ENCODE measurements around the gene PTPRH.

DNA sequence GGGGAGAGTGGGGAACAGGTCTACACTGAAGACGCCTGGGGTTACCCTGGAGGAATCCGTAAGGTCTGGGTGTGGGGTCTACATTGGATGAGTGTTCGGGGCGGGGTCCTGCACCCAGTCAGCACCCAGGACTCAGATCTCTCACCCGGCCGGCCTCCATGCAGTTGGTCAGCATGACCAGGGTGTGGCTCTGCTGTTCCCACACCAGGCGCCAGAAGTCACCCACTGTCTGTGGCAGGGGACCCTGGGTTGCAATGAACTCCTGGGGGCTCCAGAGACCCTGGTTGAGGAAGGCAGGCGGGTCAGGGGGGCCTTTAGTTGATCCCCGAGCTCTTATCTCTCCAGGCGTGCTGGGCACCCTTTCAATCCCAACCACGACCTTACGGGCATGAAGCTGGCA, 23.2 kb downstream of the PTPRH start:
- TF ChIP-seq POLR2A (IDR thresholded peaks at IDR 0.05; ENCODE audit: low read depth, low read length) (no peak), TAF1 (IDR thresholded peaks at IDR 0.05; ENCODE audit: low read depth, low read length) (no peak), SPI1 (IDR thresholded peaks at IDR 0.05; ENCODE audit: low read depth, low read length) (no peak), POLR2AphosphoS5 (IDR thresholded peaks at IDR 0.05; ENCODE audit: low read depth, low read length) (no peak), PAX5 (IDR thresholded peaks at IDR 0.05; ENCODE audit: insufficient read depth, low read length, severe bottlenecking) (no peak), POU2F2 (IDR thresholded peaks at IDR 0.05; ENCODE audit: low read depth, low read length) (no peak)
